Measurements from ENCODE around the gene GRIA1. TPM values are rescaled to one million over a fixed set of nuclear protein-coding genes. Genes with fewer than 3 reads are reported as not detected.

Gene GRIA1
- total RNA-seq, 1 donor from 2014 or later = 3.3 TPM

DNA sequence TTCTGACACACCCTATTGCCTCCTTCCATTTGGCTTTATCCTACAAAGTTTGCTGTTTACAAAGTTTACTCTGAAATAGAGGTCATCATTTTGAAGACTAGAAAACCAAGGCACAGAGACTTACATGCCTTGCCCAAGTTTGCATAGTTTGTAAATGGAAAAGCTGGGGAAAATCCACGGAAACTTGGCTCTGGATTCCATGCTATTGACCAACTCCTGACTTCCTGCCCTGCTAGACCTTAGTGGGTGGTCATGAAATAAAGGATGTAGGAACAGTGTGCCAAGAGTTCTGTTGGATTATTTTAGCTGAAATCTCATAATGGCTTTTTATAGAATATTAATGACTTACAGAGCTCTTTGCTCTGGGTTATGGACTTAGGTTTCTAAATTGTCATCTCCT, 69.5 kb downstream of the GRIA1 start:
- Histone ChIP-seq H3K4me3 (no peak overlapping the region), H3K4me1 (no peaks in the 10 kb centered on the region), H3K4me2 (no peak overlapping the region), H2AFZ (replicated peaks) (no peak overlapping the region), H4K20me1 (ENCODE audit: low read depth) (no peaks in the 10 kb centered on the region), H3K79me2 (ENCODE audit: low read depth) (no peaks in the 10 kb centered on the region), H3F3A (ENCODE audit: low read depth) (no peaks in the 10 kb centered on the region), H3K27ac (no peak overlapping the region), H3K9ac (no peak overlapping the region), H3K27me3 (no peaks in the 10 kb centered on the region), H3K36me3 (no peaks in the 10 kb centered on the region), H3K9me3 (ENCODE audit: low read depth) (no peaks in the 10 kb centered on the region)
- no peak overlapping the region for H3K4me3 Mint-ChIP-seq
- H3K27me3 Mint-ChIP-seq (ENCODE audit: insufficient read depth, low read depth) = peaks cover 2% of the 10 kb centered on the region
- peaks cover 11% of the 10 kb centered on the region for H3K36me3 Mint-ChIP-seq
- H3K9me3 Mint-ChIP-seq = peaks cover 20% of the 10 kb centered on the region
- TF ChIP-seq EZH2phosphoT487 (IDR thresholded peaks at IDR 0.05) = no peak
- no peak for TF ChIP-seq EZH2 (IDR thresholded peaks at IDR 0.05)
- TF ChIP-seq CTCF (IDR thresholded peaks at IDR 0.05) = no peak
- DNase-seq (ENCODE audit: low spot score) = no peak
- no peak overlapping the region for H3K27ac Mint-ChIP-seq
- H3K4me1 Mint-ChIP-seq = peaks cover 37% of the 10 kb centered on the region

- no peaks in the 10 kb centered on the region for H3K27me3 ChIP-seq
- Mint-ChIP-seq H3K27ac (peak overlapping the region; percentile 10), H3K36me3 (peaks cover 15% of the 10 kb centered on the region), H3K27me3 (ENCODE audit: insufficient read depth, low read depth) (peaks cover 2% of the 10 kb centered on the region), H3K9me3 (peaks cover 26% of the 10 kb centered on the region), H3K4me1 (peaks cover 23% of the 10 kb centered on the region), H3K4me3 (no peak overlapping the region)
- no peak overlapping the region for H3K9ac ChIP-seq
- no peak overlapping the region for H2AFZ ChIP-seq (replicated peaks)
- H3K79me2 ChIP-seq (ENCODE audit: low read depth) = no peaks in the 10 kb centered on the region
- TF ChIP-seq EZH2 (IDR thresholded peaks at IDR 0.05) = no peak
- TF ChIP-seq EZH2phosphoT487 (IDR thresholded peaks at IDR 0.05) = no peak
- no peak overlapping the region for H3K4me3 ChIP-seq
- no peak overlapping the region for H3K4me2 ChIP-seq
- no peaks in the 10 kb centered on the region for H3K36me3 ChIP-seq
- H3K9me3 ChIP-seq (ENCODE audit: low read depth) = no peaks in the 10 kb centered on the region
- no peaks in the 10 kb centered on the region for H3F3A ChIP-seq (ENCODE audit: low read depth)
- no peak overlapping the region for H3K27ac ChIP-seq
- H3K4me1 ChIP-seq = no peaks in the 10 kb centered on the region
- DNase-seq (ENCODE audit: low spot score) = no peak
- H4K20me1 ChIP-seq (ENCODE audit: low read depth) = no peaks in the 10 kb centered on the region
Measured at GRCh38 chr5:153562189-153562588, 71.7 kb downstream of the GRIA1 start.

GRCh38 chr5:153565822-153566221, 75.4 kb downstream of the GRIA1 start:
- Histone ChIP-seq H3K9ac (no peak overlapping the region), H2AFZ (replicated peaks) (no peak overlapping the region), H3K27ac (no peak overlapping the region), H3F3A (ENCODE audit: low read depth) (no peaks in the 10 kb centered on the region), H3K79me2 (ENCODE audit: low read depth) (no peaks in the 10 kb centered on the region), H3K9me3 (ENCODE audit: low read depth) (no peaks in the 10 kb centered on the region), H3K4me1 (no peaks in the 10 kb centered on the region), H3K36me3 (no peaks in the 10 kb centered on the region), H3K4me2 (no peak overlapping the region), H4K20me1 (ENCODE audit: low read depth) (no peaks in the 10 kb centered on the region), H3K27me3 (no peaks in the 10 kb centered on the region), H3K4me3 (no peak overlapping the region)
- peaks cover 19% of the 10 kb centered on the region for H3K9me3 Mint-ChIP-seq
- H3K27me3 Mint-ChIP-seq (ENCODE audit: insufficient read depth, low read depth) = peaks cover 2% of the 10 kb centered on the region
- H3K4me1 Mint-ChIP-seq = peaks cover 30% of the 10 kb centered on the region
- no peak for DNase-seq (ENCODE audit: low spot score)
- H3K27ac Mint-ChIP-seq = no peak overlapping the region
- H3K4me3 Mint-ChIP-seq = no peak overlapping the region
- TF ChIP-seq EZH2phosphoT487 (IDR thresholded peaks at IDR 0.05) (no peak), CTCF (IDR thresholded peaks at IDR 0.05) (no peak), EZH2 (IDR thresholded peaks at IDR 0.05) (no peak)
- H3K36me3 Mint-ChIP-seq = peaks cover 12% of the 10 kb centered on the region

- TF ChIP-seq EZH2 (IDR thresholded peaks at IDR 0.05) (no peak), CTCF (IDR thresholded peaks at IDR 0.05) (no peak), EZH2phosphoT487 (IDR thresholded peaks at IDR 0.05) (no peak)
- peak overlapping the region; percentile 62 for H3K27ac Mint-ChIP-seq
- H3K4me1 ChIP-seq = peaks cover 13% of the 10 kb centered on the region
- H3K4me1 Mint-ChIP-seq = peaks cover 52% of the 10 kb centered on the region
- no peaks in the 10 kb centered on the region for H4K20me1 ChIP-seq (ENCODE audit: low read depth)
- H3K79me2 ChIP-seq (ENCODE audit: low read depth) = no peaks in the 10 kb centered on the region
- H3K27ac ChIP-seq = no peak overlapping the region
- H3K27me3 ChIP-seq = no peaks in the 10 kb centered on the region
- no peaks in the 10 kb centered on the region for H3K27me3 Mint-ChIP-seq (ENCODE audit: insufficient read depth, low read depth)
- H3K9ac ChIP-seq = no peak overlapping the region
- H3K9me3 Mint-ChIP-seq = peaks cover 6% of the 10 kb centered on the region
- no peaks in the 10 kb centered on the region for H3K36me3 ChIP-seq
- H3K4me3 Mint-ChIP-seq = no peak overlapping the region
- no peak overlapping the region for H3K4me3 ChIP-seq
- H3K4me2 ChIP-seq = no peak overlapping the region
- peaks cover 8% of the 10 kb centered on the region for H3K36me3 Mint-ChIP-seq
- H3F3A ChIP-seq (ENCODE audit: low read depth) = peaks cover 4% of the 10 kb centered on the region
- H2AFZ ChIP-seq (replicated peaks) = no peak overlapping the region
- H3K9me3 ChIP-seq (ENCODE audit: low read depth) = no peaks in the 10 kb centered on the region
- no peak for DNase-seq (ENCODE audit: low spot score)
Measured at GRCh38 chr5:153569036-153569435, 78.6 kb downstream of the GRIA1 start.

Data from neural progenitor cell (in vitro differentiated cells).